HT-29 (cell line): Measurements from ENCODE around the gene KCTD21. TPM values are rescaled to one million over a fixed set of nuclear protein-coding genes. Genes with fewer than 3 reads are reported as not detected.

Experiments used
- DNase-seq: peaks from one replicate; pipeline ENCODE4 v3.0.0-alpha.2; 2015; ENCODE audit warnings: low spot score
- small RNA-seq: library from RNA; depleted of rRNA; stranded (forward); fragments of <200 nt; gene quantifications from one replicate; pipeline ENCODE3, GENCODE V24; 2014
- total RNA-seq: library from RNA; depleted of rRNA; stranded (reverse); fragments of >200 nt; shearing (Covaris generic); gene quantifications from 2 replicates; pipeline ENCODE4 v1.2.3, GENCODE V29; 2014; rRNA removed

The KCTD21 gene
- total RNA-seq, 1 experiment from 2014 or later = 10.5 TPM

DNA sequence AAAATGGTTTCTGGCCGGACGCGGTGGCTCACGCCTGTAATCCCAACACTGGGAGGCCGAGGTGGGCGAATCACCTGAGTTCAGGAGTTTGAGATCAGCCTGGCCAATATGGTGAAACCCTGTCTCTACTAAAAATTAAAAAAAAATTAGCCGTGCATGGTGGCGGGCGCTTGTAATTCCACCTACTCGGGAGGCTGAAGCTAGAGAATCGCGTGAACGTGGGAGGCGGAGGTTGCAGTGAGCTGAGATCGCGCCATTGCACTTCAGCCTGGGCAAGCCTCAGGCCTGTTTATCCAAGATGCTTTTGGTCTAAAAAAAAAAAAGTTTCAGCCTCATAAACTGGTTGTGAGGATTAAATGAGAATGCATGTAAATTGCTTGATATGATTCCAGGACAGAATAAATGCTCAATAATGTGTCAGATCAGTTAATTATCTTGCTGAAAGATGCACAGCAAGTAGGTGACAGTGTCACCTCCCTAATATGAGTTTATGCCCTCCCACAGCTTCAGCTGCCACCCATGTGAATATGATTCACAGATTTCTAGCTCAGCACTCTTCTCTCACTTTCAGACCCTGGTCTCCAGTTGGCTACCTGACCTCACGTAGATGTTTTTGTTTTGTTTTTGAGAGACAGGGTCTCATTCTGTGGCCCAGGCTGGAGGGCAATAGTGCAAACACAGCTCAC, 47.9 kb downstream of the KCTD21 start:
- DNase-seq = no peak

DNA sequence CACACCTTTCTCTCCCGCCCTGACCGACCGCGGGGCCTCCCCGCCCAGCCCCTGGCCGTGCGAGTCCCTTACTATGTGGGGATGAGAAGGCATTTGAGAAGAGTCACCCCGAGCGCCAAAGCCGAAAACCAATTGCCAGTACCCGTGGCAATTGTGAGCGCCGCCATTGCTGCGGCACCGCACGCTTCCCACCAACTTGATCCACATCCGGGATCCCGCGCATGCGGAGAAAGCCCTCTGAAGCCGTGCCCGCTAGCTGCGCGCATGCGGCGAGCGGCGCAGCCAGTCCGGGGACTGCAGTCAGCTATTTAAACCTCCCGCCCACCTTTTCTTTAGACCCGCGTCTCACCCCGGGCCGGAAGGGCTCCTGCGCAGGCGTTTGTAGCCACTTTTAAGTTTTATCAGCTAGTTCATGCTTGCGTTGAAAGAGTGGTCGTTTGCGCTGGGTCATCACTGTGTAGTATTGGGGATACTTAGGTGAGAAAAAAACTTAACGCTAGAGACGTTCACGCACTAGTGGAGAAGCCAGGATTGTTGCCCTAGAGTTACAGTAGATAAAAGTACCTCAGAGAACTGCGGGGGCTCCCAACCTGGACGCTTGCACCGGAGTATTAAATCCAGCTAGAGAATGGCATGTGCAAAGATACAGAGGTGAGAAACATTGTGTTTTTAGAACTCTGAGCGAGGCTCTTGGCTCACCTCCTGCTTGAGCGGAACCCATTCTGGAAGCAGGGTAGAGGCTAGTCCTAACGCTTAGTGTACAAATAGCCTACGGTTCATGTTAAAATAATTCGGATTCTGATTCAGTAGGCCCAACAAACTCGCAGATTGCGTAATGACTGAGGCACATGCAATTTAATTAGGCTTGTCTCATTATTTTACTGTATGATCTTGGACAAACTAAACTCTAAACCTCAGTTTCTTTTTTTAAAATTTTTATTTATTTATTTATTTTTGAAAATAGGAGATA, 48.7 kb downstream of the KCTD21 start, which contains the start of gene ALG8:
TSS of gene ALG8 (minus strand) at position 205 of the 970 bp plus-strand sequence. CDS start at position 167, 38 bp downstream.
- DNase-seq = peak; percentile 97

DNA sequence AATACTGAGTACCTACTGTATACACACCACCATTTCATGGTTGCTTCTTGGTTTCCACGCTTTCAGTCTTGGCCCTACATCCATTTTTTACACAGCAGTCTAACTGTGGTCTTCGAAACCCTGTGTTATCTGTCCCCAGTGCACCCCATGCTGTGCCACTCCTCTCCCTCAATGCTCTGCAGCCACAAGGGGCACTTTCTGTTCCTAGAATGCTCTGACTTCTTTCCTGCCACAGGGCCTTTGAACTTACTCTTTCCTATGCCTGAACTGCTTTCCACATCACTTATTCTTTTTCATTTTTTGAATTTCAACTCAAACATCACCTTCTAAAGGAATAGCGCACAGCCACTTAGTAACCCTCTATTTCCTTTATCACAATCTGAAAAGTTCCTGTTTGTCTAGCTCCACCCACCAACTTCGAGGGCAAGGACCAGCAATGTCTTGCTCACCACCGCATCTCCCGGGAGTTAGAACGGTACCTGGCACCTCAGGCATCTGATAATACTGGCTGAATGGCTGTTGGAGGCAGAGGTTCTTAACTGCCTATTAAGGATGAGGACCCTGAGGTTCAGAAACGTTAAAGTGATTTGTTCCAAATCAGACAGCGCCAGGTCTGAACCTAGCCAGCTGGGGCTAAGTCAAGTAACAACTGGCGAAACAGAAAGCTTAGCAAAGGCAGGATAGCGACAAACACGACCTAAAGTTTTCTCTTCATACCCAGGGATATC, 49.6 kb downstream of the KCTD21 start:
- peak; percentile 81 for DNase-seq

DNA sequence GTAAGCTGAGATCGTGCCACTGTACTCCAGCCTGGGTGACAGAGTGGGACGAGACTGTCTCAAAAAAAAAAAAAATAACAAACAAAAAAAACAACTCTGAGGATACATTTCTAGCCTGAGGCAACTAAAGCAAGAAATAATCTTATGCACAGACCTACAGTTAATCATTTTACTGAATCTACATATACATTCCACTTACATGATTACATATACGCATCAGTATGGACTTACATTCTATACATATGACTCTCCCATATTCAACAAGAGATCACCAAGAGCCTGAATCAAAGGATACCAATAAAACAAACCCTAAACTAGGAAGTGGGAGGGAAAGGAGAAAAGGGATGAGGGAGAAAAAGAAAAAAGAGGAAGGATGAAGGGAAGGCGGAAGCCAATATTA, 50.1 kb downstream of the KCTD21 start:
- no peak for DNase-seq

DNA sequence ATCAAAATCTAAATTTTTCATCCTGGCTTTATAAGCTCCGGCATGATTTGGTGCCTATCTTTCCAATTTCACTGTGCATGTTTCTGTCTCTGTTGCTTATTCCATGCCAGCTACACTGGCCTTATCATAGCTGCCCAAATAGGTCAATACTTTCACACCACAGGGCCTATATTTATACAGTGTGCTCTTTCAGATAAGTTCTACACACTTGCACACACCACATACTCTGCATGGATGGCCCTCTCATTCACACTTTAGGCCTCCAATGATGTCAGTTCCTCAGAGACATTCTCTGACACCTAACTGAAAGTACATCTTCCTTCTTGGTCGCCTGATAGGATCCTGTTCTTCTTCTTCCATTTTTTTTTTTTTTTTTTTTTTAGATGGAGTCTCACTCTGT, 56.0 kb downstream of the KCTD21 start:
- no peak for DNase-seq

DNA sequence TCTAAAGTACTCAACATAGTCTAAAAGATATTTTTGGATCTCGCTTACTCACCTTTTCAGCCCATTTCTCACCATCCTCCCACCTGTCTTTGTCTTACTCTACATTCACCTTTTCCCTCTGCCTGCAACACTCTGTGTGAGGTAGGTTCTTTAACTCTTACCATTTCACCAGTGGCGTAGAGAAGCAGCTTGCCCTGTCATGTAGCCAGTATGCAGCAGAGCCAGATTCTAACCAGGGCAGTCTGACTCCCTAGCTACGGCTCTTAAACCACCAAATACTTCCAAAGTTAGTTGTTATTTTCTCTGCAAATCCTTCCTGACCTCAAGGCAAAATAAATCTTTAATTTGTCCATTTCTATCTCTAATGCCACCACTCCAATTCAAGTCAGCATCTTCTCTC, 56.5 kb downstream of the KCTD21 start:
- DNase-seq = no peak

DNA sequence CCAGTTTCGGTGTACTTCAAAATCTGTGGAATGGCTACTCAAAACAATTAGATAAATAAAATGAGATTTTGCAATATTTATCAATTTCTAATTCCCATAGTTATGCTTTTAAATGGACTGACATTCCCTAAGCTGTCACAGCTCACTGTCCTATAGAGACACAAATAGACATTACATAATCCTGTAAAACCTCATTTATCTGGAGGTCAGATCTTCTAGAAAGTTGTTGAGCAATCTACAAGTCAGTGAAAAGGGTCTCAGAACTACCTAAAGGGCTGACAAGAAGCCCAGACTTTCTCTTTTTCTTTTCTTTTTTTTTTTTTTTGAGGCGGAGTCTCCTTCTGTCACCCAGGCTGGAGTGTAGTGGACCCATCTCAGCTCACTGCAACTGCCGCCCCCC, 61.0 kb downstream of the KCTD21 start:
- DNase-seq = no peak

Small RNA genes within 50 kb of the gene (small RNA-seq; reads per million reads assigned to genes)
- not detected for gene RNU6-126P

Other genes starting within 250 kb of the KCTD21 start
- gene INTS4, start 194.0 kb downstream of the KCTD21 start, total RNA-seq = 19.2 and 25.1 TPM in 2 replicates
- gene KCTD14, start 165.3 kb downstream of the KCTD21 start, total RNA-seq = 6.2 and 6.3 TPM in 2 replicates
- not detected in 2 replicates for gene THRSP, start 124.8 kb downstream of the KCTD21 start, total RNA-seq
- 150 and 196 TPM in 2 replicates for gene NDUFC2, start 108.8 kb downstream of the KCTD21 start, total RNA-seq
- gene ALG8, start 49.0 kb downstream of the KCTD21 start, total RNA-seq = 37.2 and 41.9 TPM in 2 replicates
- 4.4 and 5.1 TPM in 2 replicates for gene USP35, start 293 bp upstream of the KCTD21 start, total RNA-seq
- gene GAB2, start 229.2 kb upstream of the KCTD21 start, total RNA-seq = 1.8 and 3.6 TPM in 2 replicates